Immature natural killer cell (primary cell): ENCODE measurements around the gene NGB. TPM values are rescaled to one million over a fixed set of nuclear protein-coding genes. Genes with fewer than 3 reads are reported as not detected.

Source experiments
- DNase-seq, 3 donors: peaks; one replicate each; pipeline ENCODE4 v3.0.0; 2022; ENCODE audit warnings: mixed read lengths in 1 of 3
- H3K27ac Mint-ChIP-seq, 6 donors: one replicate each; pipeline ENCODE4 v1.8.0; 2020; ENCODE audit warnings: mixed read lengths in 6 of 6, mild to moderate bottlenecking in 5 of 6, inconsistent platforms in 4 of 6, moderate library complexity in 3 of 6
- H3K27me3 Mint-ChIP-seq, 3 donors: one replicate each; pipeline ENCODE4 v1.8.0; 2020 to 2021; ENCODE audit warnings: low read depth in 3 of 3, mild to moderate bottlenecking in 3 of 3, mixed read lengths in 3 of 3, moderate library complexity in 3 of 3, inconsistent platforms in 1 of 3
- H3K36me3 Mint-ChIP-seq, 3 donors: one replicate each; pipeline ENCODE4 v1.8.0; 2020; ENCODE audit warnings: mixed read lengths in 3 of 3, inconsistent platforms in 2 of 3, mild to moderate bottlenecking in 2 of 3
- H3K4me1 Mint-ChIP-seq, 2 donors: one replicate each; pipeline ENCODE4 v1.8.0; 2020; ENCODE audit warnings: inconsistent platforms in 2 of 2, mild to moderate bottlenecking in 2 of 2, mixed read lengths in 2 of 2, moderate library complexity in 1 of 2
- H3K4me3 Mint-ChIP-seq, 5 donors: one replicate each; pipeline ENCODE4 v1.8.0; 2020; ENCODE audit warnings: mild to moderate bottlenecking in 5 of 5, mixed read lengths in 5 of 5, inconsistent platforms in 3 of 5, moderate library complexity in 3 of 5
- H3K9me3 Mint-ChIP-seq, 6 donors: one replicate each; pipeline ENCODE4 v1.8.0; 2020; ENCODE audit warnings: mild to moderate bottlenecking in 6 of 6, mixed read lengths in 6 of 6, inconsistent platforms in 4 of 6, moderate library complexity in 3 of 6
- polyA plus RNA-seq, 3 donors: library from polyadenylated mRNA; unstranded; fragments of 300-500 nt; fragmentation: Illumina TruSeq; gene quantifications; one replicate each; pipeline ENCODE4 v1.2.3, GENCODE V29; 2021

The NGB gene
- polyA plus RNA-seq, 3 donors from 2014 or later: not detected

DNA sequence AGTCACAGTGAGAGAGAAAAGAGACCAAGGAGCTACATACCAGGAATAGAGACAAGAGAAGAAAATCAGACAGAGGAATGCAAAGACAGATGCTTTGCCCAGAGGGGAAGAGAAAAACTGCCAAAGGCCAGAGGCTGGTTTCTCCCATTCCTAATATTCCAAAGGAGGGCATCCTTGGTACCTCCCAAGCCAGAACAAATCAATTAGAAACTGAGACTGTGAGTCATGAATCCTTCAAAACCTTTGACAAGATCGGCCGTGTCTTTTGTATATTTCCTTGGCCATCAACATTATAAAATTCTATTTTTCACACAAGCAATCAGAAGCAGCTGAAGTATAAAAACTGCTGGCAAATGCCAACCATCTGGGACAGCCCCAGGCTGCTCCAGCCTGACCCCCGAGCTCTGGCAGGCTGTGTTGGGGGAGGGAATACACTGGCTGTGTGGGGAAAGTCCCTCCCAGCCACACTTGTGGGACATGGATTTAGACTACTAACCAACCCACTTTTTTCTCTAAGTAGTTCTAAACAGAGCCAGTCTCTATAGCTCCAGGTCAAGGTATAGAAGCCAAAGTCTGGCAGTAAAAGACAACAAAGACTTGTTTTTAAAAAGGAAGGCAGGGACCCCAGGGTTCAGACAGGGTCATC is 36.0 kb upstream of the NGB start:
- H3K36me3 Mint-ChIP-seq: peaks cover 3 to 7% (median 4%) of the 10 kb centered on the region in 3 donors
- no peak overlapping the region for H3K4me3 Mint-ChIP-seq
- H3K4me1 Mint-ChIP-seq: no peaks in the 10 kb centered on the region
- H3K9me3 Mint-ChIP-seq: no peaks in the 10 kb centered on the region
- H3K27ac Mint-ChIP-seq: no peak overlapping the region
- DNase-seq: no peak
- no peaks in the 10 kb centered on the region for H3K27me3 Mint-ChIP-seq

GRCh38 chr14:77306416-77306815 is 35.4 kb upstream of the NGB start:
- no peak for DNase-seq
- Mint-ChIP-seq H3K27ac (no peak overlapping the region), H3K9me3 (no peaks in the 10 kb centered on the region), H3K36me3 (peaks cover 3 to 7% (median 4%) of the 10 kb centered on the region in 3 donors), H3K4me1 (no peaks in the 10 kb centered on the region), H3K27me3 (no peaks in the 10 kb centered on the region), H3K4me3 (no peak overlapping the region)

DNA sequence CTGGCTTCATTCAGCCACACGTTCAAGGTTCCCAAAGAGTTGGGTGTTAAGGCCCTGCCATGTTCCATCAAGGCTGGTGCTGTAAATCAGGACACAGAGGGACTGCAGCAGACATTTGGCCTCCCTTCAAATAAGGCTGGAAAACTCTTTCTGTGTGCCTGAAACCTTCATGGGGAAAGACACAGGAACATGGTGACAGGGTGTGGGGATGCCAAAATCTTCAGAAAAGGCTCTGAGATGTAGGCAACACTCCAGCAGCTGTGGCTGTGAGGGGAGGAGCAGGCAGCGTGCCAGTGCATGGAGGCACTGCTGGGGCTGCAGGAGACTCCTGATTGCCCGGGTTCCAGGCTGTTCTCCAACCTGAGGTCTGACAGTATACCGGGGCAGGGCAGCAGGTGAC is 34.7 kb upstream of the NGB start:
- Mint-ChIP-seq H3K9me3 (no peaks in the 10 kb centered on the region), H3K4me3 (no peak overlapping the region), H3K27ac (no peak overlapping the region), H3K4me1 (no peaks in the 10 kb centered on the region), H3K36me3 (peaks cover 3 to 7% (median 4%) of the 10 kb centered on the region in 3 donors), H3K27me3 (no peaks in the 10 kb centered on the region)
- no peak for DNase-seq

GRCh38 chr14:77303417-77304156 is 32.6 kb upstream of the NGB start:
- H3K36me3 Mint-ChIP-seq: peaks cover 3 to 8% (median 7%) of the 10 kb centered on the region in 3 donors
- H3K4me3 Mint-ChIP-seq: no peak overlapping the region
- H3K27ac Mint-ChIP-seq: no peak overlapping the region
- DNase-seq: no peak
- H3K9me3 Mint-ChIP-seq: no peaks in the 10 kb centered on the region
- no peaks in the 10 kb centered on the region for H3K4me1 Mint-ChIP-seq
- no peaks in the 10 kb centered on the region for H3K27me3 Mint-ChIP-seq

DNA sequence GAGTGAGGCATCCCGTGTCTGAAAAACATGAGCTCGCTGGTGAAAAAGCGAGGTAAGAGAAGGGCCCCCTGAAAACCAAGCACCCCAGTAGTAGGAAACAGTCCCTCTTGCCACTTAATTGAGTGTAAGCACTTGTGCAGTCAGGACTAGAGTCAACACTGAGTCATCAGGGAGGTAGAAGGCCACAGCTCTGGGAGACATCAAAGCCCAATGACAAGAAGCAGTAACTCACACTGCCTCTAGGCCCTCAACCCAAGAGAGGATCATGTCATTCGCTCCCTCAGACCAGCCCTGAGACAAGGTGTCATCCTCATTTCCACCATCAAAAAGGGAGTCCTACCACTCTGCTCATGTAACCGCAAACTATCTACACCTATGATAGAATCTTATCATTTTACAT is 31.9 kb upstream of the NGB start:
- Mint-ChIP-seq H3K27ac (no peak overlapping the region), H3K36me3 (peaks cover 6 to 11% (median 7%) of the 10 kb centered on the region in 3 donors), H3K27me3 (no peaks in the 10 kb centered on the region), H3K9me3 (no peaks in the 10 kb centered on the region), H3K4me1 (no peaks in the 10 kb centered on the region), H3K4me3 (no peak overlapping the region)
- DNase-seq: no peak

DNA sequence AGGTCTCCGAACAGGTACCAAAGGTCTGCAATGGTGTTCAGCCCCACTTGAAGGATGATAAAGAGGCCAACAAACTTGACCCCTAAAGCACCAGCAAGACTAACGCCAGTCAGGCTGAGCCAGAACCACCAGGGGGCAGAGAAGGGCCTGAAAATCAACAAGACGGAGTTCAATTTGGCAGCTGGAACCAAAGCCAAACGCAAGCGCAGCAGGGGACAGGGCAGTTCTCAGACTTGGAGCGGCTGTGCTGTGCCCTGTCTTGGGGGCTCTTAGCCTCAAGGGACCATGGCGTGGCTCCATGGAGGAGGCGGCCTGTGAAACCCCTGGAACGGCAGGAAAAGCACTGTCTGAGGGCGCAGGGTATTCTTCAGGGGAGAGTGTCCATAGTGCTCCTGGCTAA is 30.1 kb upstream of the NGB start:
- peak in 2 of 3 donors; percentile 9 to 25 for DNase-seq
- H3K36me3 Mint-ChIP-seq: peaks cover 11 to 17% (median 16%) of the 10 kb centered on the region in 3 donors
- no peaks in the 10 kb centered on the region for H3K27me3 Mint-ChIP-seq
- H3K4me1 Mint-ChIP-seq: no peaks in the 10 kb centered on the region
- H3K4me3 Mint-ChIP-seq: no peak overlapping the region
- H3K9me3 Mint-ChIP-seq: no peaks in the 10 kb centered on the region
- no peak overlapping the region for H3K27ac Mint-ChIP-seq

DNA sequence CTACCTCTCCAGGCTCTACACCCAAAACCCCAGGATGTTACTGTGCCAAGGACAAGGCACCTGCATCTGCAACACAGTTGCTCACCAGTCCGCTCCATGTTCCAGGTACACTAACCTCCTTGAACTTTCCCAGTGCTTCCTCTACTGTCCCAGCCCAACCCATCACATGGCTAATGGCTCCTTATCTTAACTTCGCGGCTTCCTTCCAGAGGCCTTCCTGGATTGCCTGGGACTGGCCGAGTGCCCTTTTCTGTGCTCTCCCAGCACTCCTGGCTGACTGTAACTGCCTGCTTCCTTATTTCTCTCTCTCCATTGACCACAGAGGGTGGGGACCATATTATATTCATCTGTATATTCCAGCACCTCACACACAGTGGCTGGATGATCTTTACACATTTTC is 28.8 kb upstream of the NGB start:
- peaks cover 0 to 3% (median 0%) of the 10 kb centered on the region in 3 donors for H3K27me3 Mint-ChIP-seq
- no peaks in the 10 kb centered on the region for H3K9me3 Mint-ChIP-seq
- no peak for DNase-seq
- H3K27ac Mint-ChIP-seq: no peak overlapping the region
- H3K4me1 Mint-ChIP-seq: no peaks in the 10 kb centered on the region
- no peak overlapping the region for H3K4me3 Mint-ChIP-seq
- H3K36me3 Mint-ChIP-seq: peaks cover 11 to 16% (median 15%) of the 10 kb centered on the region in 3 donors

DNA sequence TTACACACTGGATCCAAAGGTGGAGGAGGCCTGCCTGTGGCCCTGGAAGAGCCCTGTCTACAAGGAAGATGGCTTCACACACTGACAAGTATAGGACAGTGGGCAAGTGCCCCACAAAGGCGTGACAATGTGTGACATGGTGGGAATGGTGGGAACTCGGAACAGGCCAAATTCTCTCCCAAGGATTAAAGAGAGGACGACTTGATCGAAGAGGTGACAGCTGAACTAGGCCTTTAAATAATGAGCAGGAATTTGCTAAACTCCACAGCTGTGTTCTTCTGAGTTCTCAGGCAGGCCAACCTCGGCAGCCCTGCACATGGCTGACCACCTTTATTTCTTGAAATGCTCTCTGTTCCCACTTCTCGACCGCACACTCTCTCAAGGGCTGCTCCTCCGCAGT is 25.9 kb upstream of the NGB start:
- H3K27ac Mint-ChIP-seq: no peak overlapping the region
- no peak for DNase-seq
- H3K4me3 Mint-ChIP-seq: no peak overlapping the region

GRCh38 chr14:77296155-77296554 is 25.1 kb upstream of the NGB start:
- no peak for DNase-seq
- no peaks in the 10 kb centered on the region for H3K9me3 Mint-ChIP-seq
- peaks cover 0 to 3% (median 0%) of the 10 kb centered on the region in 3 donors for H3K27me3 Mint-ChIP-seq
- peaks cover 7 to 18% (median 14%) of the 10 kb centered on the region in 3 donors for H3K36me3 Mint-ChIP-seq
- H3K4me3 Mint-ChIP-seq: no peak overlapping the region
- H3K27ac Mint-ChIP-seq: no peak overlapping the region
- no peaks in the 10 kb centered on the region for H3K4me1 Mint-ChIP-seq

More for the DNA sequence above, 25.9 kb upstream of the NGB start:
- peaks cover 7 to 18% (median 14%) of the 10 kb centered on the region in 3 donors for H3K36me3 Mint-ChIP-seq
- peaks cover 0 to 3% (median 0%) of the 10 kb centered on the region in 3 donors for H3K27me3 Mint-ChIP-seq
- no peaks in the 10 kb centered on the region for H3K4me1 Mint-ChIP-seq
- H3K9me3 Mint-ChIP-seq: no peaks in the 10 kb centered on the region

- Mint-ChIP-seq H3K9me3 (no peaks in the 10 kb centered on the region), H3K4me3 (no peak overlapping the region), H3K27ac (no peak overlapping the region), H3K36me3 (peaks cover 3 to 26% (median 14%) of the 10 kb centered on the region in 3 donors), H3K4me1 (no peaks in the 10 kb centered on the region), H3K27me3 (peaks cover 0 to 2% (median 0%) of the 10 kb centered on the region in 3 donors)
- DNase-seq: no peak
These were observed 19.7 kb upstream of the NGB start for GRCh38 chr14:77290705-77291104.

DNA sequence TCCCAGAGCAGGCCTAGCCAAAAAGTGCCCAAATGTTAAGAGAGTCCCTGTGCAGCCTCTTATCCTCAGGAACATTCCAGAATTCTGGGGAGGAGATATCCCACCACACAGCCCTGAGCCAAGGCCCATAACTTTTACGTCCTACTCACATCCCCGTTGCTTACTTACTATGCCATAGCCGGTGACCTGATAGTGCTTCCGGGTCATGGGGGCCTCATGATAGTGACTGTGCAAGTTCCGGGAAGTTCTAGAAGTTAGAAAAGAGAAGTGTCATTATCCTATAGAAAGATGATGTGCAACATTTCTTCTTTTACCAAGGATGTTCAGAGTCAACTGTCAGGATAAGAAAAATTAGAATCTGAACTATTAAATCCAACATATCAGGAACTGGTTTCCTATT is 15.6 kb upstream of the NGB start:
- no peaks in the 10 kb centered on the region for H3K9me3 Mint-ChIP-seq
- H3K27me3 Mint-ChIP-seq: no peaks in the 10 kb centered on the region
- no peaks in the 10 kb centered on the region for H3K4me1 Mint-ChIP-seq
- H3K36me3 Mint-ChIP-seq: peaks cover 12 to 36% (median 27%) of the 10 kb centered on the region in 3 donors
- H3K4me3 Mint-ChIP-seq: no peak overlapping the region
- H3K27ac Mint-ChIP-seq: no peak overlapping the region
- DNase-seq: no peak

- H3K36me3 Mint-ChIP-seq: peaks cover 12 to 36% (median 21%) of the 10 kb centered on the region in 3 donors
These were observed 13.5 kb upstream of the NGB start for GRCh38 chr14:77284466-77284865.

GRCh38 chr14:77284066-77284465 is 13.1 kb upstream of the NGB start:
- H3K4me3 Mint-ChIP-seq: no peak overlapping the region
- H3K36me3 Mint-ChIP-seq: peaks cover 12 to 38% (median 21%) of the 10 kb centered on the region in 3 donors
- no peak for DNase-seq
- H3K27ac Mint-ChIP-seq: no peak overlapping the region
- H3K27me3 Mint-ChIP-seq: no peaks in the 10 kb centered on the region
- H3K9me3 Mint-ChIP-seq: no peaks in the 10 kb centered on the region
- H3K4me1 Mint-ChIP-seq: no peaks in the 10 kb centered on the region

More at GRCh38 chr14:77284466-77284865, 13.5 kb upstream of the NGB start:
- H3K27me3 Mint-ChIP-seq: no peaks in the 10 kb centered on the region
- no peaks in the 10 kb centered on the region for H3K4me1 Mint-ChIP-seq
- no peak overlapping the region for H3K4me3 Mint-ChIP-seq
- no peaks in the 10 kb centered on the region for H3K9me3 Mint-ChIP-seq
- H3K27ac Mint-ChIP-seq: no peak overlapping the region
- no peak for DNase-seq

- Mint-ChIP-seq H3K27ac (no peak overlapping the region), H3K4me3 (no peak overlapping the region), H3K27me3 (no peaks in the 10 kb centered on the region), H3K4me1 (no peaks in the 10 kb centered on the region), H3K36me3 (peaks cover 12 to 34% (median 21%) of the 10 kb centered on the region in 3 donors), H3K9me3 (no peaks in the 10 kb centered on the region)
- no peak for DNase-seq
These were observed 10.9 kb upstream of the NGB start for GRCh38 chr14:77281852-77282410.
